ENCODE measurements around the gene AHI1.

The AHI1 gene

DNA sequence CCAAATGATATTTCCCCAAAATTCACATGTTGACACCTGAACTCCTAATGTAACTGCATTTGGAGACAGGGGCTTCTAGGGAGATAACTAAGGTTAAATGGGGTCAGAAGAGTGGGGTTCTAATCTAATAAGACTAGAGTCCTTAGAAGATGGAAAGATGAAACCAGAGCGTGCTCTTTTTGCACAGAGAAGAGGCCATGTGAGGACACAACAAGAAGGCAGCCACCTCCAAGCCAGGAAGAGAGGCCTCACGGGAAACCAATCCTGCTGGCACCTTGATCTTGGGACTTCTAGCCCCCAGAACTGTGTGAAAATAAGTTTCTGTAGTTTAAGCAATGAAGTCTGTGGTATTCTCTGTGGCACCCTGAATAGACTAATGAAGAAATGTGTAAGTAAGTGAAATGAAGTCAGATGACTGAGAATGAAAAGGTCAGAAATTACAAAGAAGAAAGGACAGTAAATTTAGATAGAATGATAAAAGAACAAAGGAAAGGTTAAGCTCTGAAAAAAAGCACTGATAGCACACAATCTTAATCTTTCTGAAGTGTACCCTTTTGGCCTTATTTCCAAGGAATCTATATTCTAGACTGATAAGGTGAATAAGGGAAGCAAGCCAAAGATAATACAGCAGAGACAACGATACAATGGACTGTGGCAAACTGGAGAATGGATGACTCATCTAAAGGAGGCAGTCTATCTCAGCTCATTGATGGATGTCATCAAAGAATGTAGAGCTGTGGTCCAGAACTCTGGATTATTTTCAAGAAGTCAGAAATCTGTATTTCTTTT is 206.1 kb downstream of the AHI1 start:
- DNase-seq (ENCODE audit: extremely low spot score) = no peak
- ChIA-PET POLR2A (no interaction called here), CTCF (interaction anchor here (0.9 to 2.2 kb wide), 3 partner anchors 9 to 24 kb away, joined by 4 to 7 read pairs (median 4); no protein-coding TSS in a partner anchor)
- TF ChIP-seq, protein P1, sequence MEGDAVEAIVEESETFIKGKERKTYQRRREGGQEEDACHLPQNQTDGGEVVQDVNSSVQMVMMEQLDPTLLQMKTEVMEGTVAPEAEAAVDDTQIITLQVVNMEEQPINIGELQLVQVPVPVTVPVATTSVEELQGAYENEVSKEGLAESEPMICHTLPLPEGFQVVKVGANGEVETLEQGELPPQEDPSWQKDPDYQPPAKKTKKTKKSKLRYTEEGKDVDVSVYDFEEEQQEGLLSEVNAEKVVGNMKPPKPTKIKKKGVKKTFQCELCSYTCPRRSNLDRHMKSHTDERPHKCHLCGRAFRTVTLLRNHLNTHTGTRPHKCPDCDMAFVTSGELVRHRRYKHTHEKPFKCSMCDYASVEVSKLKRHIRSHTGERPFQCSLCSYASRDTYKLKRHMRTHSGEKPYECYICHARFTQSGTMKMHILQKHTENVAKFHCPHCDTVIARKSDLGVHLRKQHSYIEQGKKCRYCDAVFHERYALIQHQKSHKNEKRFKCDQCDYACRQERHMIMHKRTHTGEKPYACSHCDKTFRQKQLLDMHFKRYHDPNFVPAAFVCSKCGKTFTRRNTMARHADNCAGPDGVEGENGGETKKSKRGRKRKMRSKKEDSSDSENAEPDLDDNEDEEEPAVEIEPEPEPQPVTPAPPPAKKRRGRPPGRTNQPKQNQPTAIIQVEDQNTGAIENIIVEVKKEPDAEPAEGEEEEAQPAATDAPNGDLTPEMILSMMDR (IDR thresholded peaks at IDR 0.05; ENCODE audit: control extremely low read depth, extremely low read depth, low read depth, missing control alignments) = no peak

DNA sequence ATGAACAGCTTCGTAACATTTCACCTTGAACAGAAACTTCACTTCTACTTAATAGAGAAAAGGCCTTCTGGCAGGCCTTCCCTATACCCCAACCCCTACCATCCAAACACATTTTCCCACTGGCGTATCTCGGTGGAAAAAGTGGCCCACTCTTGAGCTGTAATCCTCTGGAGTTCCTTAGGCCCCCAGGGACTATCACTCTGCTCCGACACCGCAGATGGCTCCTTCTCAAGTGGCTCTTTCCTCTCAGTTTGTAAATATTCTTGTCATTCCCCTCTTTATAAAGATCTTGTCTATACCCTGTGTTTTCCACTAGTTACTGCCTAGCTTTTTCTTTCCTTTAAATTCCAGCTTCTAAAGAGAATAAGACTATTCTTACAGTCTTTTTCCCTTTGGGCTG is 207.7 kb downstream of the AHI1 start:
- DNase-seq (ENCODE audit: extremely low spot score) = no peak
- ChIA-PET POLR2A (no interaction called here), CTCF (interaction anchor here (1.0 to 2.2 kb wide), 3 partner anchors 9 to 29 kb away, joined by 3 to 7 read pairs (median 7); no protein-coding TSS in a partner anchor)
- TF ChIP-seq, protein P1 (IDR thresholded peaks at IDR 0.05; ENCODE audit: control extremely low read depth, extremely low read depth, low read depth, missing control alignments) = no peak

DNA sequence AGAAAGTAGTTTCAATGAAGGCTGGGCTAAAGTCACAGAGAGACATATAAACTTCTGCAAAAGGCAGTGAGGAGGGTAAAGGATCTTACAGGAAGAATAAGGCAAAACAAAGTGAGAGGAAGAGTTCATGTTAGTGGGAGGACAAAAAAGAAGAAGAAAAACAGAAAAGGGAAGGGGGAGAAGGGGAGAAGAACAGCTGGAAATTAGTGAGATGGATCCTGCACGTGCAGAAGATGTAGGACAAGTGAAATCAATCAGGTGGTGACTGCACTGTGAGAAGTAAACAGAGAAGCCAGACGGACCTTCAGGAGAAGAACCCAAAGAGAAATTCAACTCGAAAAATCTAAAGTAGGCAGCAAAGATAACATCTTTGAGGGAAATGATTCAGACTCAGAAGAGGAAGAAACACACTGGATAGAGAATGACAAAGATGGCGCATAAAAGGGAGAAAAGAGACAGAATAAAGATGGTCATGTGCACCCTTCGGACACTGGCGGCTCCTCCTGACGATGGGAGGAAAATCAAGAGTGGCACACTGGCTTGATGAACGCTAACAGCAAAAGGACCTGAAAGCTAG is 210.5 kb downstream of the AHI1 start:
- ChIA-PET CTCF (interaction anchor here (1.0 to 1.4 kb wide), 2 partner anchors 19 to 20 kb away, joined by 3 read pairs; no protein-coding TSS in a partner anchor), POLR2A (no interaction called here)
- DNase-seq (ENCODE audit: extremely low spot score) = no peak
- TF ChIP-seq, protein P1 (IDR thresholded peaks at IDR 0.05; ENCODE audit: control extremely low read depth, extremely low read depth, low read depth, missing control alignments) = no peak

DNA sequence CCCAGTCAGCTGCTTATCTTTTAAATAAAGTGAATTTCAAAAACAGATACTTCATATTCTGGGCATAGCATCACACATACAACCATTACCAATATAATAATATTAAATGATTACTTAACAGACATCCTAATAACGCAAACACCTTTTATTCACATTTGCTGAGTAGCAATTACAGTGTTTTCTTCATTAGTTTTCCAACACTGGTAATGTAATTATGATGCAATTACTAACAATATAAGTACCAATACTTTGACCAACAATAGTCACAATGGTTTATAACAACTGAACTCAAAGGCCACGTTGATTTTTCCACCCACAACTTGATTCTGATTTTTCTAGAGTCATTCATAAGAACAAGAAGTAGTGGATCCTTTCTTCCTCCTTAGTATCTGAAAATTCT is 212.4 kb downstream of the AHI1 start:
- DNase-seq (ENCODE audit: extremely low spot score) = no peak
- CTCF ChIA-PET = interaction anchor here (2.0 kb wide), 1 partner anchor 18 kb away, joined by 5 read pairs; no protein-coding TSS in a partner anchor
- POLR2A ChIA-PET = no interaction called here
- TF ChIP-seq, protein P1 (IDR thresholded peaks at IDR 0.05; ENCODE audit: control extremely low read depth, extremely low read depth, low read depth, missing control alignments) = no peak

DNA sequence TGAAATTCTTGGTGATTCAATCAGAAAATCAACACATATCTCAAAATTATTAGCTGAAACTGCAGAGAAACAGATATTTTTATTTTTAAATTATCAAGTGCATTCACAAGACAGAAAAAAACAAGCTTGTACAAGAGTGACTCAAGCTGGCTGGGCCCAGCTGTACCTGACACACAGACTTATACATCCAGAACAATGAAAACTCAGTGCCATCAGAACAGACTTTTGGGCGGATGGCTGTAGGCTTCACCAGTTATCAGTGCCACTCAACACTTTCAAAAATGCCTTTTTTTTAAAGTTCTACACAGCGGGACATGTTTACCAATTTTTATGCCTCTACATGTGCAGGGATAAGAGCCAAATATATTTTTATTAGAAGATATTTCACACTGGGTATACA is 213.6 kb downstream of the AHI1 start:
- DNase-seq (ENCODE audit: extremely low spot score) = no peak
- TF ChIP-seq, protein P1 (IDR thresholded peaks at IDR 0.05; ENCODE audit: control extremely low read depth, extremely low read depth, low read depth, missing control alignments) = no peak
- POLR2A ChIA-PET = no interaction called here
- CTCF ChIA-PET = interaction anchor here (2.0 kb wide), 1 partner anchor 17 kb away, joined by 5 read pairs; no protein-coding TSS in a partner anchor

DNA sequence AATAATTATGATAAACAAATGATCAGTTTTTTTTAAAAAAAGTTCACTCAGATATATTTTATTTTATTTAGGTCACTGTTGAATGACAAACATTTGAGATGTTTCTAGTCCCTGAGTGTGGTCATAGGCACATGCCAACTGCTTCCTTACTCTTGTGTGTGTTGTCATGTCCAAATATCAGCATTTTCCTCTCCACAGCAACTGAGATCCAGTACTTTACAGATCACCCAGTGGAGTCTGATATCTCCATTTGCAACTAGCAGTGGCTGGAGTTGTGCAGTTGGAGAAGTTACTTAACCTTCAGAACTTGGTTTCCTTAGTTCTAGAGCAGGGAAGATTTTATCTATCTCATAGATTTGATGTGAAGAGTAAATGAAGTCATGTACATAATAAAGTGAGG is 215.1 kb downstream of the AHI1 start:
- CTCF ChIA-PET = no interaction called here
- POLR2A ChIA-PET = no interaction called here
- TF ChIP-seq, protein P1 (IDR thresholded peaks at IDR 0.05; ENCODE audit: control extremely low read depth, extremely low read depth, low read depth, missing control alignments) = no peak
- no peak for DNase-seq (ENCODE audit: extremely low spot score)
